ENCODE measurements around the gene POLG2. TPM values are rescaled to one million over a fixed set of nuclear protein-coding genes. Genes with fewer than 3 reads are reported as not detected.

Gene POLG2
- total and polyA plus RNA-seq, 2 of the 8 experiments (the other 6 are each of a cell fraction or from before 2014, with no cell fraction given): 9.7 to 34.3 TPM

DNA sequence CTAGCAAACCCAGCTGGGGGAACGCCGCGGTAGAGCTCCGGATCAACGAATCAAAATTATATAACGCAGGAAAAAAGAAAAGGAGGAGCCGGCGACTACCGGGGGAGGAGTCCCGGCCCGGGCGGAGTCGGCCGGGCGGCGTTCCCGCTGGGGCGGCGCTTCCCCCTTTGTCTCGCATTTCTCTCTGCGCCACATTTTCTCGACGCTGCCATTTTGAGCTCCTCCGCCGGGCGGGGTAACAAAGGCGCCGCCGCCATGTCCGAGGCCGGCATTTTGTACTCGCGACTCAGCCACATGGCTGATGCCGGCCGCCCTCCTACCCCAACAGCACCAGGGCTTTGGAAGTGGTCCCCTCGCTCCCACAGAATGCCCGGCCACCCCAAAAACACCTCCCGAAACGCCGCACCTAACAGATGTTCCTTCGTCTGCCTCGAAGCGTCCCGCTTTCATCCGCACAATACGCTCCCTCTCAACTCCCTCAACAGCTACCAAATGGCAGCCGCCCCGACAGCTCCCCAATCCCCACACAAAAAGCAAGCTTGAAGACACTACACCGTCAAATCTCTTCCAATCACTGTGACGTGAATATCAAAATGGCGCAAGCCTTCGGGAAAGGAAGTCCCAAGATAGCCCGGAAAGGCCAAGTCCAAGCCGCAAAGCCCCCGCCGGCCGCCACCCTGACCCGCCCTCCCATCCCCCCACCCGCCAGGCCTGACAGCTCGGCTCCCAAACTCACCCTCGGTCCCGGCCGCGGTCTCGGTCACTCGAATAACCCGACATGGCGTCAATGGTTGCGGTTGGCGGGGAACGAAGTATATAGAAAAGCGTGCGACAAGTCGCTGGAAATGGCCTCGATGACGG lies 8.7 kb upstream of the POLG2 start (continued):
- TF ChIP-seq HDAC6 (IDR thresholded peaks at IDR 0.05; ENCODE audit: low read depth, low read length) (no peak), SRF (IDR thresholded peaks at IDR 0.05; ENCODE audit: low read depth, low read length) (no peak), ATF2 (IDR thresholded peaks at IDR 0.05; ENCODE audit: low read length) (no peak), CHD2 (IDR thresholded peaks at IDR 0.05; ENCODE audit: low read length) (no peak), GTF2F1 (IDR thresholded peaks at IDR 0.05; ENCODE audit: borderline replicate concordance, low read depth, low read length) (no peak; the same call in 1 of the 2 replicates), CHD1 (IDR thresholded peaks at IDR 0.05; ENCODE audit: low read depth, low read length) (peak; percentile 68), SP1 (IDR thresholded peaks at IDR 0.05; ENCODE audit: low read depth, low read length) (peak; percentile 40; the same call in 1 of the 2 replicates), KDM1A (IDR thresholded peaks at IDR 0.05; ENCODE audit: borderline replicate concordance, low read length) (no peak)
